GM18868 (cell line): ENCODE measurements around the gene CBLC.

Experiments used
- ATAC-seq: cut with Tn5 transposase; IDR thresholded peaks from one replicate; pipeline ENCODE4 v1.9.1; 2021; ENCODE audit warnings: mild to moderate bottlenecking, moderate library complexity; ENCODE audit not compliant: unreplicated experiment

The CBLC gene

DNA sequence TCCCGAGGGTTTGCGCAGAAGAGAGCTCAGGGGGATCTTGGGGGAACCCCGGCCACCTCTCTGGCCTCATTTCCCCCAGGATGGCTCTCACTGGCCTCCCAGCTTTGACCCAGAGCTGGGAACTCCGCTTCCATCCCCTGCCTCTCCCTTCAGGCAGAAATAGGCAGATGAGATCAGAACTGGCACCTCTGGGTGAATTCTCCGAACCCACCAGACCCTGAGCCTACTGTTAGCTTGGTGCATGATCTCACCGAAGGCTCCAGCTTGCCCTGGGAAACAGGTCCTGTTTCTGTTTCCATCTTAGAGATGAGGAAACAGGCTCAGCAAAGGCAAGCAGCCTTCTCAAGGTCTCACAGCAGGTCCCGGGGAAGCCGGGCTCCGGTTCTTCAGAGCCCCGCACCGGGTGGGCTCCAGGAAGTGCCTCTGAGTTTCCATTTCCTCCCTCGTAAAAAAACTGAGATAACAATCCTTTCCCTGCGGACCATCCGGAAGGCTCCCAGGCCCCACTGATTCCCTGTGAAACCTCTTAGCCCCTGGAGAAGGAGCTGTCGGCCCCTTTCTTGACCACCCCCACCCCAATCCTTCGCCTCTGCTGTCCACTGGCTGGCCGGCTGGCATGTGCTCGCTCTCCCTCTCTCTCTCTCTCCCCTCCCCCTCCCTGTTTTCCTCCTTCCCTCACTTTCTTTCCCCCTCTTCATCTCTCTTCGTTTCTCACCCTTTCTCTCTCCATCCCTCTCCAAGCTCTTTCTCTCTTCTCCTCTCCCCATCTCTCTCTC is 70.5 kb downstream of the CBLC start:
- ATAC-seq, result no peak

DNA sequence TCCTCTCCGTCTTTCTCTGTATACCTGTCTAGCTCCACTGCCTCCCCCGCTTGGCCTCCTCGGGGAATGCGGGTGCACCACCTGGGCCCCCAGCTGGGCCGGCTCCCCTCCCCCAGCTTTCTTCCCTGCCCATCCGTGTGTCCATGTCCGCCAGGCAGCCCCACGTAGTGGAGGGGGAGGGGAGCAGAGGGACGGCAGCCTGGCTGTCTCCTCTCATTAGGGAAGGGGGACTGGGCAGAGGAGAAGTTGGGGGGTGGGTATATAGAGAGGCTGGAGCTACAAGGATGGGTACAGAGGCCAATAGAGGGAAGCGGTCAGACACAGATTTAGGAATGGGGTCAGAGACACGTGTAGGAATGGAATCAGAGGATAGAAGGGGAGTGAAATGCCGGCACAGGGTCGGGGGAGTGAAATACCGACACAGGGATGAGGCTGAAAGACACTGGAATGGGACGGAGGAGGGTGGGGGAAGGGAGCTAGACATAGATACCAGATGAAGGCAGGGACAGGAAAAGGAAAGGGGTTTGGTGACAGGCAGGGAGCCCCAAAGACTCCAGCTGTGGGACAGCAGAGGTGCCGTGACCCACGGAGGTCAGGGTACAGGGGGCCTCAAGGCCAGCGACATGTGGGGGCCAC is 71.2 kb downstream of the CBLC start:
- no peak for ATAC-seq
